WERI-Rb-1 (cell line): ENCODE results near the gene COL4A1.

Experiments
- DNase-seq: peaks from one replicate; pipeline ENCODE4 v3.0.0-alpha.2; 2020
- H3K27ac ChIP-seq: fragments of 250-450 bp; sonication (Bioruptor Pico); 2 replicates; pipeline ENCODE4 v1.5.1; 2020; ENCODE audit warnings: mild to moderate bottlenecking, moderate library complexity
- H3K27me3 ChIP-seq: fragments of 250-450 bp; sonication (Bioruptor Pico); 2 replicates; pipeline ENCODE4 v1.5.1; 2021; ENCODE audit warnings: mild to moderate bottlenecking, low read depth, moderate library complexity; ENCODE audit not compliant: insufficient read depth, severe bottlenecking
- H3K36me3 ChIP-seq: fragments of 250-450 bp; sonication (Bioruptor Pico); 2 replicates; pipeline ENCODE4 v1.5.1; 2020; ENCODE audit warnings: mild to moderate bottlenecking, moderate library complexity
- H3K4me3 ChIP-seq: 2 replicates; pipeline ENCODE4 v1.5.1; 2011; ENCODE audit warnings: low read depth, mild to moderate bottlenecking, control low read depth, low read length
- H3K9me3 ChIP-seq: fragments of 250-450 bp; sonication (Bioruptor Pico); 2 replicates; pipeline ENCODE4 v1.5.1; 2021; ENCODE audit warnings: mild to moderate bottlenecking, moderate library complexity; ENCODE audit not compliant: severe bottlenecking
- CTCF ChIP-seq: IDR thresholded peaks from 2 replicates; pipeline ENCODE4 v1.5.1; 2011; ENCODE audit warnings: low read depth, mild to moderate bottlenecking, control low read depth, inconsistent platforms, low read length

Gene COL4A1

GRCh38 chr13:110193491-110193890, 113.5 kb downstream of the COL4A1 start:
- no peak for TF ChIP-seq CTCF
- DNase-seq, result no peak
- H3K9me3 ChIP-seq, result no peaks in the 10 kb centered on the region
- H3K27me3 ChIP-seq, result no peaks in the 10 kb centered on the region
- no peak overlapping the region for H3K27ac ChIP-seq
- H3K36me3 ChIP-seq, result no peaks in the 10 kb centered on the region; the same call in none of the 2 replicates
- H3K4me3 ChIP-seq, result no peak overlapping the region

- no peaks in the 10 kb centered on the region for H3K9me3 ChIP-seq
- no peaks in the 10 kb centered on the region for H3K27me3 ChIP-seq
- H3K27ac ChIP-seq, result no peak overlapping the region
- DNase-seq, result no peak
- no peak overlapping the region for H3K4me3 ChIP-seq
- no peaks in the 10 kb centered on the region; the same call in none of the 2 replicates for H3K36me3 ChIP-seq
- TF ChIP-seq CTCF, result no peak
Observed at GRCh38 chr13:110192472-110192871, 114.5 kb downstream of the COL4A1 start.

- no peak for TF ChIP-seq CTCF
- no peak for DNase-seq
- no peaks in the 10 kb centered on the region for H3K27me3 ChIP-seq
Observed at GRCh38 chr13:110187641-110188161, 119.3 kb downstream of the COL4A1 start.

GRCh38 chr13:110186231-110186855, 120.6 kb downstream of the COL4A1 start:
- H3K27ac ChIP-seq, result no peak overlapping the region
- DNase-seq, result no peak
- H3K36me3 ChIP-seq, result peaks cover 10% of the 10 kb centered on the region
- no peak overlapping the region for H3K4me3 ChIP-seq
- H3K27me3 ChIP-seq, result no peaks in the 10 kb centered on the region
- H3K9me3 ChIP-seq, result peaks cover 2% of the 10 kb centered on the region
- TF ChIP-seq CTCF, result no peak

More at GRCh38 chr13:110187641-110188161, 119.3 kb downstream of the COL4A1 start:
- Histone ChIP-seq H3K36me3 (peaks cover 10% of the 10 kb centered on the region), H3K9me3 (peaks cover 2% of the 10 kb centered on the region), H3K4me3 (no peak overlapping the region), H3K27ac (no peak overlapping the region)

- no peak for TF ChIP-seq CTCF
- no peak for DNase-seq
- Histone ChIP-seq H3K27me3 (no peaks in the 10 kb centered on the region), H3K27ac (no peak overlapping the region), H3K4me3 (no peak overlapping the region), H3K36me3 (peaks cover 10% of the 10 kb centered on the region), H3K9me3 (peaks cover 2% of the 10 kb centered on the region)
Observed at GRCh38 chr13:110185696-110186095, 121.3 kb downstream of the COL4A1 start.

GRCh38 chr13:110183910-110184309, 123.0 kb downstream of the COL4A1 start:
- no peak for TF ChIP-seq CTCF
- Histone ChIP-seq H3K4me3 (no peak overlapping the region), H3K36me3 (peaks cover 10% of the 10 kb centered on the region), H3K9me3 (peaks cover 2% of the 10 kb centered on the region), H3K27me3 (no peaks in the 10 kb centered on the region), H3K27ac (no peak overlapping the region)
- DNase-seq, result peak; percentile 46
